Dendritic cell treated with granulocyte-macrophage colony-stimulating factor and Interleukin-4, amounts not matched to agents 40 ng/mL and 50 ng/mL, for 4 days (primary cell): ENCODE results near the gene LENG9.

ENCODE experiments used
- H3K27ac Mint-ChIP-seq: one replicate; pipeline ENCODE4 v1.8.0; 2022; ENCODE audit warnings: mild to moderate bottlenecking, mixed read lengths
- H3K27me3 Mint-ChIP-seq: one replicate; pipeline ENCODE4 v1.8.0; 2022; ENCODE audit warnings: mild to moderate bottlenecking, mixed read lengths
- H3K36me3 Mint-ChIP-seq: one replicate; pipeline ENCODE4 v1.8.0; 2022; ENCODE audit warnings: low read depth, mixed read lengths
- H3K4me1 Mint-ChIP-seq: one replicate; pipeline ENCODE4 v1.8.0; 2022; ENCODE audit warnings: low read depth, mixed read lengths
- H3K4me3 Mint-ChIP-seq: one replicate; pipeline ENCODE4 v1.8.0; 2022; ENCODE audit warnings: mild to moderate bottlenecking, moderate library complexity, mixed read lengths
- H3K9me3 Mint-ChIP-seq: one replicate; pipeline ENCODE4 v1.8.0; 2022; ENCODE audit warnings: mixed read lengths
- intact Hi-C: fragments of 100-400 bp; cut with micrococcal nuclease; formaldehyde crosslinking; loops from one replicate; pipeline ENCODE4 v1.15.0; 2022

Gene LENG9

DNA sequence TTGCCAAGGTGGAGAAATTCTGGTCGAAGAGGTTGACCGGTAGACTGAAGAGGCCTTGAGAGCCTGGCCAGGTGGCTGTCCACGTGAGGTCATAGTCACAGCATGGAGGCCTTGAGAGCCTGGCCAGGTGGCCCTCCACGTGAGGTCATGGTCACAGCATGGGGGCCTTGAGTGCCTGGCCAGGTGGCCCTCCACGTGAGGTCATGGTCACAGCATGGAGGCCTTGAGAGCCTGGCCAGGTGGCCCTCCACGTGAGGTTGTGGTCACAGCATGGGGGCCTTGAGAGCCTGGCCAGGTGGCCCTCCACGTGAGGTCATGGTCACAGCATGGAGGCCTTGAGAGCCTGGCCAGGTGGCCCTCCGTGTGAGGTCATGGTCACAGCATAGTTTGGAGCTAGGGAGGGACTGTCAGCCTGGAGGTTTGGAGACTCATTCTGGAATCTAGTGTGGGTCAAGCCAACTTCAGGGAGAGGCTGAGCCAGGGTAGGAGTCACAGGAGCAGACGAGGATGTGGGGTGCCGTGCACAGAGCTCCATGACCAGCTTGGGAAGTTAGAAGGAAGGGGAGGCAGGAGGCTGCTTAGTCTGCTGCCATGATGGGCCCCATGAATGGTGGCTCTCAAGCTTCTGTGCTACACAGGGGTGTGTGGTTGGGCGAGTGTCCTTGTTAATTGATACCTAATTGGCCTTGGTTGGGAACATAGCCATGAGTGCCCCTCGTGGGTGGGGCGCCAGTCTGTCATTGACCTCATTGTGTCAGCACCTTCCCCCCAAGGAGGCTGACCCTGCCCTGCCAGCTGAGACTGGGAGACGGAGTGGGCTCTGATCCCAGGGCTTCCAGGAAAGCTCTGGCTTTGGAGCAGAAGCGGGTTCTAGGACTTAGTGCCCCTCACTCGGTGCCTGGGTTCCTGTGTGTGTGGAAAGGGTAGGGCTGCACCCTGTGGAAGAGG, 4.0 kb downstream of the LENG9 start:
- peaks cover 83% of the 10 kb centered on the region for H3K36me3 Mint-ChIP-seq
- peaks cover 59% of the 10 kb centered on the region for H3K4me1 Mint-ChIP-seq
- H3K27ac Mint-ChIP-seq = peak overlapping the region; percentile 17
- intact Hi-C loops = no loop called here
- H3K27me3 Mint-ChIP-seq = no peaks in the 10 kb centered on the region
- no peak overlapping the region for H3K4me3 Mint-ChIP-seq
- H3K9me3 Mint-ChIP-seq = no peaks in the 10 kb centered on the region

DNA sequence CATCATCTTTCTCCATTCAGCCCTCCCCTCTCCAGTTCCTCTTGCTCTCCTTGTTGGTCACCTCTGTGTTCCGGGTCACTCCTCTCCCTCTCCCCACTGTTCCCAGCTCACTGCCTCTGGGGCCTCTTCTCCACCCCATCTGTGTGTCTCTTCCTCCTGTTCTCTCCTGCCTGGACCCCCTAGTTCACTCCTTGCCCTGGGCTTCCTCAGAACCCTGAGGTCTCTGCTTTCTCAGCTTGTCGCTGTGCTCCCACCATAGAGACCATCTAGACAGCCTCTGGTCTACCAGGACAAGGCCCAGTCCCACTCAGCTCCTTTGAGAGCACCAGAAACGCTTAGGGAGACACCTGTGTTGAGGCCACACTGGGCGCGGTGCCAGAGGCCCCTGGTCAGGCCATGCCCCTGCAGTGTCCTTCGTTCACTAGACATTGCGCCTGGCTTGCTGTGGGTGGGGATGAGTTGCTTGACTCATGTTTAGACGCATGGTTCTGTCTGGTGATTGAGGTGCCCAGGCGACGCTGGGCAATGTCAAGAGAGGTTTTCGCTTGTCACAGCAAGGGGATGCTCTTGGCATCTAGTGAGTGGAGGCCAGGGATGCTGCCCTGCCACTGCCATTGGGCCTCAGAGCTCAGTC, 4.8 kb downstream of the LENG9 start:
- H3K9me3 Mint-ChIP-seq = no peaks in the 10 kb centered on the region
- no peaks in the 10 kb centered on the region for H3K27me3 Mint-ChIP-seq
- H3K27ac Mint-ChIP-seq = peak overlapping the region; percentile 8
- no peak overlapping the region for H3K4me3 Mint-ChIP-seq
- peaks cover 51% of the 10 kb centered on the region for H3K4me1 Mint-ChIP-seq
- intact Hi-C loops = no loop called here
- peaks cover 91% of the 10 kb centered on the region for H3K36me3 Mint-ChIP-seq

DNA sequence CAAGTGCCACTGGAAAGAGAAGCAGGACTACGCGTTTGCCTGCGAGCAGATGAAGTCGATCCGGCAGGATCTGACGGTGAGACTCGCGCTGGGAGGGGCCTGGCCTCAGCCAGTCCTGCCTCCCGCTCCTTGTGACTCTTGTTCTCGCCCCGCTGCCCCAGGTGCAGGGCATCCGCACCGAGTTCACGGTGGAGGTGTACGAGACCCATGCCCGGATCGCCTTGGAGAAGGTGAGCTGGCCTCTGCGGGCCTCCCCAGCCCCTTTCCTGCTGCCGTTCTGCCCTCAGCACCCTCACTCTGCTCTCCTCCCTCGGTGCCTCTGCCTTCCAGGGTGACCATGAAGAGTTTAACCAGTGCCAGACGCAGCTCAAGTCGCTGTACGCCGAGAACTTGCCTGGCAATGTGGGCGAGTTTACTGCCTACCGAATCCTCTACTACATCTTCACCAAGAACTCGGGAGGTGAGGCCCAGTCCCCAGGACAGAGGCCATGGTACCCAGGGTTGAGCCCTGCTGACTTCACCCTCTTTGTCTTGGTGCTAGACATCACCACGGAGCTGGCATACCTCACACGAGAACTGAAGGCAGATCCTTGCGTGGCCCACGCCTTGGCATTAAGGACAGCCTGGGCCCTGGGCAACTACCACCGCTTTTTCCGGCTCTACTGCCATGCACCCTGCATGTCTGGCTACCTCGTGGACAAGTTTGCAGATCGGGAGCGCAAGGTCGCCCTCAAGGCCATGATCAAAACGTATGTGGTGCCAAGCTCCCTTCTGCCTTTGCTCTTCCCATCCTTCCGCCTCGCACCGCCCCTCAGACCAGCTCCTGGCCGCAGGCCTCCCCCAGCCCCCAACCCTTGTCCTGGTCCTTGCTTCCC, 5.6 kb downstream of the LENG9 start:
- Mint-ChIP-seq H3K9me3 (no peaks in the 10 kb centered on the region), H3K4me1 (peaks cover 59% of the 10 kb centered on the region), H3K4me3 (no peak overlapping the region), H3K27ac (peak overlapping the region; percentile 8), H3K36me3 (peaks cover 99% of the 10 kb centered on the region), H3K27me3 (no peaks in the 10 kb centered on the region)
- intact Hi-C loops = no loop called here

DNA sequence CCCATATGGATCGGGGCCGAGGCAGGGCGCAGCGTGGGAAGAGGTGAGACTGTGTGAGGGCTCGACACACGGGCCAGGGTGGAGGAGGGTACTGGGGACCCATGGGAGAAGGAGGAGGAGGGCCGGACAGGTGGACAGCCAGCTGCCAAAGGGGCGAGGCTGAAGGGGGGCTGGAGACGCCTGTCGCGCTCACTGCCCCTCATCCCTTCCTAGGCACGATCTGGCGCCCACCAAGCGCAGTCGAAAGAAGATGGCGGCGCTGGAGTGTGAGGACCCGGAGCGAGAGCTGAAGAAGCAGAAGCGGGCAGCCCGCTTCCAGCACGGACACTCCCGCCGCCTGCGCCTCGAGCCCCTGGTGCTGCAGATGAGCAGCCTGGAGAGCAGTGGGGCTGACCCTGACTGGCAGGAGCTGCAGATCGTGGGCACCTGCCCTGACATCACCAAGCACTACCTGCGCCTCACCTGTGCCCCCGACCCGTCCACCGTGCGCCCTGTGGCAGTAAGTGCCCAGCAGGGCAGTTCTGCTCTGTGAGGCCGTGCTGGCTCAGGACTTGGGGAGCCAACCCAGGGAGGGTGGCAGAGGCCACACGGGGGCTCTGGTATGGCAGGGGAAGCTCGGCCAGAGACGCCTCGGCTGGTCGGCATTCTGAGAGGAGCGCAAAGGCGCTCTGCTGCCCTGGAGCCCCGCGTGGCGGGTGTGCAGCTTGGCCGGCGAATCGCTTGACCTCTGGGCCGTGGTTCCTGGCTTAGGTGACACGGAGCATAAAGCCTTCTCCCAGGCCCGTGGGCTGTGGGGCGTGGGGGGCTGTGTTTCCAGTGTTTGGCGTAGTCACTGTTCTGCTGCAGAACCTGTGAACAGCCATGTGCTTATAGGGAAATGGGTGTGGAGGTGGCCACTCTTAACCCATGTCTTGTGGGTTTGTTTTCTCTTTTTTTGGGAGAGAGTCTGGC, 6.9 kb downstream of the LENG9 start:
- Mint-ChIP-seq H3K4me1 (peaks cover 52% of the 10 kb centered on the region), H3K4me3 (no peak overlapping the region), H3K9me3 (no peaks in the 10 kb centered on the region), H3K27ac (no peak overlapping the region), H3K36me3 (peaks cover 100% of the 10 kb centered on the region), H3K27me3 (no peaks in the 10 kb centered on the region)
- intact Hi-C loops = no loop called here

DNA sequence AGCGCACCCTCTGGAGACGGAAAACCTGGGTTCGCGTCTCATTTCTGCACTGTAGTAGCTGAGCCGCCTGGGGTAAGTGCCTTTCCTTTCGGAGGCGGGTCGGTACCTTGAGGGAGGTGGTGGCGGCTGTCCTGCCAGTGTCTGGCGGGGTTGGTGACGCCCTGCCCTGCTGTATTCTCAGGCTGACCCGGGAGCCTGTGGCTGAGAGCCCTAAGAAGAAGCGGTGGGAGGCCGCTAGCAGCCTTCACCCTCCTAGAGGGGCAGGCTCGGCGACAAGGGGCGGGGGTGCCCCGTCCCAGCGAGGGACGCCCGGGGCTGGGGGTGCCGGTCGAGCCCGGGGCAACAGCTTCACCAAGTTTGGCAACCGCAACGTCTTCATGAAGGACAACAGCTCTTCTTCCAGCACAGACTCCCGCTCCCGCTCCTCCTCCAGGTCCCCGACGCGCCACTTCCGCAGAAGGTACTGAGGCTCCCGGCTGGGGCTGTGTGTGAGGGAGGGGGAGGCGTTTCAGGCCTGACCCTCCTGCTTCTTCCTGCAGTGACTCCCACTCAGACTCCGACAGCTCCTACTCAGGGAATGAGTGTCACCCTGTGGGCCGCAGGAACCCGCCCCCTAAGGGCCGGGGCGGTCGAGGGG, 7.7 kb downstream of the LENG9 start:
- Mint-ChIP-seq H3K27me3 (no peaks in the 10 kb centered on the region), H3K4me1 (peaks cover 52% of the 10 kb centered on the region), H3K4me3 (no peak overlapping the region), H3K27ac (no peak overlapping the region), H3K36me3 (peaks cover 100% of the 10 kb centered on the region), H3K9me3 (no peaks in the 10 kb centered on the region)
- intact Hi-C loops = no loop called here

DNA sequence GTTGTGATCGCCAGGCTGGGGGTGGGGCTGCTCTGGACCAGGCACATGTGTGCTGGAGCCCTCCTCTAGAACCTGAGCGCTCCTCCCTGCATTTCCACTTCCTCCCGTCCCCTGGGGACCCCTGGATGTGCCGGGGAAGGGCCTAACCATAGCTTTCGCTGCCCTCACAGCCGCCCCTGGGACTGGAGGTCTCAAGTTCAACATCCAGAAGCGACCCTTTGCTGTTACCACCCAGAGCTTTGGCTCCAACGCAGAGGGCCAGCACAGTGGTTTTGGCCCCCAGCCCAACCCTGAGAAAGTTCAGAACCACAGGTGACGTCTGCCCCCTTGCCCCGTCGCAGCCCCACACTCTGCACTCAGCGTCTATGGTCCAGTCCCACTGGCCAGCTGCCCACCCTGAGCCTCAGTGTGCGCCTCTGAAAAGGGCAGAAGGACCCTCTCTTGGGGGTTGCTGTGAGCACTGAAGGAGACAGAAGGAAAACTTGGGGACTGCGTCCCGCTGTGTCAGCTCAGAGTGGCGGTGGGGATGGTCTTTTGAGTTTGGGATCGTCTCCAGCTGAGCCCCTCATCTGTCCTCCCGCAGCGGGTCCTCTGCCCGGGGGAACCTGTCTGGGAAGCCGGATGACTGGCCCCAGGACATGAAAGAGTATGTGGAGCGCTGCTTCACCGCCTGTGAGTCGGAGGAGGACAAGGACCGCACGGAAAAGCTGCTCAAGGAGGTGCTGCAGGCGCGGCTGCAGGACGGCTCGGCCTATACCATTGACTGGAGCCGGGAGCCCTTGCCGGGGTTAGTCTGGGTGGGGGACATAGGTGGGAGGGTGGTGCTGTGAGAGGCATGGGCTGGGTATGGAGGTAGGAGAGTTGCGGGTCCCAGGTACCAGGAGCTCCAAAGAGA, 8.6 kb downstream of the LENG9 start:
- Mint-ChIP-seq H3K27me3 (no peaks in the 10 kb centered on the region), H3K36me3 (peaks cover 100% of the 10 kb centered on the region)

DNA sequence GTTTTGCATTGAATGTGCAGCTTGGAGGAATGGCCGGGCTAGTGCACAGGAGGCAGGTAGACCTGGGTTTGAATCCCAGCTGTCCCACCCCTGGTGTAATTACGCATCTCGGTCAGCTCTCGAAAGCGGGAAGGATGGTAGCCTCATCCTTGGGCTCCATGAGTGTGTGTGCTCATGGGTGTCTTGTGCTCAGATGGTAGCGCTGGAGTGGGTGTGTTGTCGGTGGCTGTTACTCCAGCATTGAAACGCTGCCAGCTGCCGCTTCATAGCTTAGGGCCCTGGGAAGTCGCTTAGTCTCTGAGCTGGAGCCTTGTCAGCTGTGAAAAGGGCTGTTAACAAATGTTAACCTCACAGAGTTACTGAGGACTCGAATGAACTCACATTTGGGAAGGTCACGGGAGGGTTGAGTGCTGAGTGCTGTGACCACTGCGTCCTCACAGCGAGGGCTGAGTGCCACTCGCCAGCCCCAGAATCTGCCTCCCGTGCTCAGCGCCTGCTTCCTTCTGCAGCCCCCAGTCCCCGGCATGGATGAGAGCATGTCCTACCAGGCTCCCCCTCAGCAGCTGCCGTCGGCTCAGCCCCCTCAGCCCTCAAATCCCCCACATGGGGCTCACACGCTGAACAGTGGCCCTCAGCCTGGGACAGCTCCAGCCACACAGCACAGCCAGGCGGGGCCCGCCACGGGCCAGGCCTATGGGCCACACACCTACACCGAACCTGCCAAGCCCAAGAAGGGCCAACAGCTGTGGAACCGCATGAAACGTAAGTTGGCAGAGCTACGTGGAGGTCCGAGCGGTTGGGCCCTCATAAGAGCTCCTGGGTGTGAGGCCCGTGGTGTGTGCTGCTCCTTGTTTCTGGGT, 9.4 kb downstream of the LENG9 start:
- Mint-ChIP-seq H3K27ac (no peak overlapping the region), H3K27me3 (no peaks in the 10 kb centered on the region), H3K4me3 (no peak overlapping the region), H3K36me3 (peaks cover 100% of the 10 kb centered on the region), H3K9me3 (no peaks in the 10 kb centered on the region), H3K4me1 (peaks cover 49% of the 10 kb centered on the region)
- intact Hi-C loops = no loop called here

More for the DNA sequence above, 8.6 kb downstream of the LENG9 start:
- Mint-ChIP-seq H3K4me3 (no peak overlapping the region), H3K27ac (no peak overlapping the region), H3K9me3 (no peaks in the 10 kb centered on the region), H3K4me1 (peaks cover 54% of the 10 kb centered on the region)
- intact Hi-C loops = no loop called here

DNA sequence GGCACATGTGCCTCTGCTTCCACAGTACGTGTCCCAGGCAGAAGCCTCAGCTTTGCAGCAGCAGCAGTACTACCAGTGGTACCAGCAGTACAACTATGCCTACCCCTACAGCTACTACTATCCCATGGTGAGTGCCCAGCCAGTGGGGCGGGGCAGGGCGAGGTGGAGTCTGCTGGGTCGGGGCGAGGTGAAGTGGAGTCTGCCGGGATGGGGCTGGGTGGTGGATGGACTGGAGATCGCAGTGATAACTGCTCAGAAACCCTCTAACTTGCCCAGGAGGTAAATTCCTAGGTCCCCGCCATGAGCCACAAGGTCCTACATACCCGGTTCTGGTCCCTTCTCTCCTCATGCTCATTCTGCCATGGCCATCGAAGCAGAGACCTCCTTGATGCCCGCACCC, 11.0 kb downstream of the LENG9 start:
- intact Hi-C loops = no loop called here
- H3K4me1 Mint-ChIP-seq = peaks cover 42% of the 10 kb centered on the region
- H3K9me3 Mint-ChIP-seq = no peaks in the 10 kb centered on the region
- no peak overlapping the region for H3K27ac Mint-ChIP-seq
- H3K4me3 Mint-ChIP-seq = no peak overlapping the region
- peaks cover 98% of the 10 kb centered on the region for H3K36me3 Mint-ChIP-seq
- H3K27me3 Mint-ChIP-seq = no peaks in the 10 kb centered on the region

DNA sequence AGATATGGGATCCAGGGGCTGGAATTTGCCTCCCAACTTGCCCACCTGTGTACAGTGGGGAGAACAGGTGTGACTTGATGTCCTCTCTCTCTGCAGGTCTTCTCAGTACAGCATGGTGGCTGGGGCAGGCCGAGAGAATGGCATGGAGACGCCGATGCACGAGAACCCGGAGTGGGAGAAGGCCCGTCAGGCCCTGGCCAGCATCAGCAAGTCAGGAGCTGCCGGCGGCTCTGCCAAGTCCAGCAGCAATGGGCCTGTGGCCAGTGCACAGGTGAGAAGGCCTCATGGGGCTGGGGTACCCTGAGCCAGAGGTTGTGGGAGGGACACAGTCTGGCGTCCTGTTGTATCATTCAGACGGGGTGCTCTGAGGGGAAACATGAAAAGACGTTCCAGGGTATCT, 11.6 kb downstream of the LENG9 start:
- peaks cover 48% of the 10 kb centered on the region for H3K4me1 Mint-ChIP-seq
- no peak overlapping the region for H3K27ac Mint-ChIP-seq
- H3K27me3 Mint-ChIP-seq = no peaks in the 10 kb centered on the region
- intact Hi-C loops = no loop called here
- no peak overlapping the region for H3K4me3 Mint-ChIP-seq
- H3K9me3 Mint-ChIP-seq = no peaks in the 10 kb centered on the region
- H3K36me3 Mint-ChIP-seq = peaks cover 92% of the 10 kb centered on the region

DNA sequence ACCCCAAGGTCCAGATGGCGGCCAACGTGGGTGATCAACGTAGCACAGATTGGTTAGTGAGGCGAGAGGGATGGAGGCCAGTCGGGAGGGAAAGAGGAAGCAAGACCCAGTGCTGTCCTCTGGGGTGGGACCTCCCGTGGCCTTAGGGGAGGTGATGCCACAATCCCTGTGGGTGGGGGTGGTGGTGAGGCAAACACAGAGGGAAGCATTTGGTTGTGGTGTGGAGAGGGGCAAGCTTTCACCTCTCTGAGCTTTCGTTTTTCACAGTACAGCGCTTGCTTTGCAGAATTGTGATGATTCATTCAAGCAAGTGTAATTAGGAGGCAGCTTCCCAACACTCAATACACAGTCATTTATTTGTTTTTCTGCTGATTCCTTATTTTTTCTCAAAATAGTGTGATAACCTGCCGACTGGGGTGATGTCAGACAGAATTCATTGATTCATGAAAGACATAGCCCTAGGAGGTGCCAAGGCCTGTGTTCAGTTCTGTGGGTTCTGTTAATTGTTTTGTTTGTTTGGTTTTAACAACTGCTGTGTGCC, 12.2 kb downstream of the LENG9 start:
- Mint-ChIP-seq H3K4me1 (peaks cover 52% of the 10 kb centered on the region), H3K27me3 (no peaks in the 10 kb centered on the region), H3K36me3 (peaks cover 86% of the 10 kb centered on the region), H3K9me3 (no peaks in the 10 kb centered on the region), H3K27ac (peak overlapping the region; percentile 96), H3K4me3 (peak overlapping the region; percentile 96)
- intact Hi-C loops = no loop called here

DNA sequence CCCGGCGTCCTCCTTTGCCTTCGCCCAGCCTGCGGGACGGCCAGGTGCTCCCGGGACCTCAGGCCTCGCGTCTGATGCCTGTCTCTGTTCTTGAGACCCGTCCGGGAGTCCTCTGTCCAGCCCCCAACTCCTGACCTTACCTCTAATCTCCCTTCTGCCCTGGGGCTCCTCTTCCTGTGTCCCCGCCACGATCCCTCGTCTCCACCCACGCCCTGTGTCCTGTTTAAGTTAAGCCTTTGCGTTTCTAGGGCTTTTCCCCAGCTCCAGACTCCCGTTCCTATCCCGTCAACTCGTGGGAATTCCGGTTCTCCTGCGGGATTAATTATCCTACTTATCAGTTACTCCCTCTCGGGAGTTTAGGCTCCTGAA, 13.9 kb downstream of the LENG9 start:
- no peaks in the 10 kb centered on the region for H3K9me3 Mint-ChIP-seq
- H3K36me3 Mint-ChIP-seq = peaks cover 83% of the 10 kb centered on the region
- peaks cover 52% of the 10 kb centered on the region for H3K4me1 Mint-ChIP-seq
- peak overlapping the region; percentile 96 for H3K27ac Mint-ChIP-seq
- peak overlapping the region; percentile 96 for H3K4me3 Mint-ChIP-seq
- intact Hi-C loops = no loop called here
- no peaks in the 10 kb centered on the region for H3K27me3 Mint-ChIP-seq
